Thyroid gland (tissue), 4 donors: ENCODE results near the gene TIAL1. TPM values are rescaled to one million over a fixed set of nuclear protein-coding genes. Genes with fewer than 3 reads are reported as not detected.

Experiments
- DNase-seq, 2 donors: peaks; one replicate each; pipeline ENCODE4 v3.0.0-alpha.2; 2019
- H3K27ac ChIP-seq, 3 donors: fragments of 200-600 bp; sonication (generic); 1 replicate in 2 of 3; 2 replicates in 1 of 3; pipeline ENCODE4 v1.5.1; 2016 to 2019; ENCODE audit warnings: mild to moderate bottlenecking in 1 of 3, moderate library complexity in 1 of 3
- H3K27me3 ChIP-seq: fragments of 200-600 bp; sonication (generic); one replicate; pipeline ENCODE4 v1.5.1; 2019
- H3K36me3 ChIP-seq, 2 donors: fragments of 200-600 bp; sonication (generic); one replicate each; pipeline ENCODE4 v1.5.1; 2016 to 2019
- H3K4me1 ChIP-seq, 2 donors: fragments of 200-600 bp; sonication (generic); one replicate each; pipeline ENCODE4 v1.5.1; 2017 to 2019
- H3K4me3 ChIP-seq, 3 donors: fragments of 200-600 bp; sonication (generic); replicated peaks in 1 of 3; 1 replicate in 2 of 3; 2 replicates in 1 of 3; pipeline ENCODE4 v1.5.1; 2016; ENCODE audit warnings: mild to moderate bottlenecking in 1 of 3
- H3K9me3 ChIP-seq: fragments of 200-600 bp; sonication (generic); one replicate; pipeline ENCODE4 v1.5.1; 2017
- CTCF ChIP-seq, 6 experiments: fragments of 200-600 bp in 3 of 6; fragments of 450-650 bp in 3 of 6; sonication (generic) in 3 of 6; IDR thresholded peaks; one replicate each; pipeline ENCODE4 v1.5.1; 2016 to 2019; ENCODE audit warnings: antibody characterized with exemption in 6 of 6, mild to moderate bottlenecking in 2 of 6, inconsistent platforms in 1 of 6, moderate library complexity in 1 of 6
- POLR2A ChIP-seq, 2 donors: fragments of 450-650 bp; IDR thresholded peaks; one replicate each; pipeline ENCODE4 v1.6.1; 2017; ENCODE audit warnings: antibody characterized with exemption in 2 of 2, mild to moderate bottlenecking in 2 of 2, moderate library complexity in 1 of 2
- WGBS, 2 donors: methylation state at CpG; one replicate each; pipeline ENCODE4 v1.1.5; 2017; 5-methylcytosine and 5-hydroxymethylcytosine counted together
- intact Hi-C: fragments of 100-400 bp; cut with DNase I; formaldehyde crosslinking; loops from one replicate; pipeline ENCODE4 v1.15.1; 2023
- total RNA-seq, 4 donors: library from RNA; depleted of rRNA; stranded (reverse); fragments of >200 nt; gene quantifications; one replicate each; pipeline ENCODE4 v1.2.3, GENCODE V29; 2016

TIAL1 gene
- total RNA-seq, 4 donors from 2014 or later = 89.3 to 119 (median 95.5) TPM

GRCh38 chr10:119523895-119524719 lies 72.7 kb downstream of the TIAL1 start:
- Histone ChIP-seq H3K27me3 (no peaks in the 10 kb centered on the region), H3K27ac (peak overlapping the region in 1 of 3 donors; percentile 81), H3K4me3 (no peak overlapping the region), H3K36me3 (no peaks in the 10 kb centered on the region), H3K4me1 (peaks cover 16 to 25% of the 10 kb centered on the region in 2 donors), H3K9me3 (no peaks in the 10 kb centered on the region)
- 94 to 95% methylated on average over 19 of the region's 19 CpGs for WGBS, 2 donors
- DNase-seq = no peak
- TF ChIP-seq POLR2A (IDR thresholded peaks at IDR 0.05) (no peak), CTCF (IDR thresholded peaks at IDR 0.05) (no peak)
- intact Hi-C loops = no loop called here

Other genes with a start within 250 kb of the TIAL1 start
- gene RGS10, start 54.2 kb downstream of the TIAL1 start, total RNA-seq = 10 to 100 TPM; 21.4 to 97.6 (median 35.5) TPM
- 10 to 100 TPM; 26.6 to 46.6 (median 38.0) TPM for gene BAG3, start 54.4 kb upstream of the TIAL1 start, total RNA-seq
- 10 to 100 TPM; 12.6 to 14.9 (median 13.4) TPM for gene INPP5F, start 129.1 kb upstream of the TIAL1 start, total RNA-seq